ENCODE measurements around the gene COG2.

GRCh38 chr1:230691615-230692014, 49.3 kb downstream of the COG2 start:
- no peak for TF ChIP-seq POLR2AphosphoS5 (IDR thresholded peaks at IDR 0.05; ENCODE audit: low read depth, low read length)
- TF ChIP-seq SIN3A (IDR thresholded peaks at IDR 0.05; ENCODE audit: borderline replicate concordance, insufficient read depth, low read length) = no peak
- no peak for TF ChIP-seq REST (IDR thresholded peaks at IDR 0.05; ENCODE audit: insufficient read depth in 1 of 2, low read depth in 2 of 2, low read length in 2 of 2)
- no peak for TF ChIP-seq FOXP2 (optimal IDR thresholded peaks at IDR 0.05; ENCODE audit: borderline replicate concordance, extremely low read depth, extremely low read length, insufficient read depth)
